Measurements from ENCODE around the gene AAGAB.

AAGAB gene

GRCh38 chr15:67225336-67225735 is 29.1 kb downstream of the AAGAB start:
- TF ChIP-seq EZH2phosphoT487 (conservative IDR thresholded peaks at IDR 0.05; ENCODE audit: low read length) (no peak), CTCF (IDR thresholded peaks at IDR 0.05; ENCODE audit: insufficient read depth, low read length, poor library complexity, severe bottlenecking) (no peak)
- no peak overlapping the region for H3K4me3 ChIP-seq (ENCODE audit: insufficient read depth, low read length, poor library complexity, severe bottlenecking)
- no peak overlapping the region for H3K9ac ChIP-seq (ENCODE audit: low read length)
- H3K9me3 ChIP-seq (ENCODE audit: insufficient read depth, low read length) = no peaks in the 10 kb centered on the region
- no peaks in the 10 kb centered on the region for H4K20me1 ChIP-seq (ENCODE audit: low read depth, low read length)
- no peaks in the 10 kb centered on the region for H3K9me2 ChIP-seq (replicated peaks; ENCODE audit: insufficient read depth, low read length)
- no peak overlapping the region for H3K27ac ChIP-seq (ENCODE audit: low read depth, low read length)
- H2AFZ ChIP-seq (ENCODE audit: low read depth, low read length, severe bottlenecking) = no peak overlapping the region
- no peak overlapping the region for H3K4me2 ChIP-seq (ENCODE audit: low read depth, low read length, poor library complexity, severe bottlenecking)
- H3K79me2 ChIP-seq (ENCODE audit: insufficient read depth, low read length) = no peaks in the 10 kb centered on the region
- no peaks in the 10 kb centered on the region for H3K27me3 ChIP-seq (ENCODE audit: low read length)
- no peaks in the 10 kb centered on the region for H3F3A ChIP-seq (ENCODE audit: insufficient read depth)
- peaks cover 10% of the 10 kb centered on the region; the same call in 1 of the 2 replicates for H3K36me3 ChIP-seq (ENCODE audit: low read length)

DNA sequence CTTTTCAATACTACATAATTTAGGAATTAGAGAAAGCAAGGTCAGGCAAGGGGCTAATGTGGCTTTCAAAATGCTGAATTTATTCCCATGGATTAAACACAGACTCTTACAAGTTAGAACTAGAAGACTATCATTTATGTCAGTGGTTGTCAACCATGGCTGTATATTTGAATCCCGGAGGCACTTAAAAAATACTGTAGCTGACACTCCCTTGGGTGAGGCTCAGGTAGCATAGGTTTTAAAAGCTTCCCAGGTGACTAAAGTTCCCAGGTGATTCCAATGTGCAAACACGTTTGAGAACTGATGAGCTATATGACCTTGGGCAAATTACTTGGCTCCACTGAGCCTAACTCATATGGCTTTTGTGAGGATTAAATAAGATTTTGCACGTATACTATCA is 29.6 kb downstream of the AAGAB start:
- Histone ChIP-seq H2AFZ (ENCODE audit: low read depth, low read length, severe bottlenecking) (no peak overlapping the region), H3K27ac (ENCODE audit: low read depth, low read length) (no peak overlapping the region), H4K20me1 (ENCODE audit: low read depth, low read length) (no peaks in the 10 kb centered on the region), H3K9ac (ENCODE audit: low read length) (no peak overlapping the region), H3K4me3 (ENCODE audit: insufficient read depth, low read length, poor library complexity, severe bottlenecking) (no peak overlapping the region), H3K9me3 (ENCODE audit: insufficient read depth, low read length) (no peaks in the 10 kb centered on the region), H3K9me2 (replicated peaks; ENCODE audit: insufficient read depth, low read length) (no peaks in the 10 kb centered on the region), H3F3A (ENCODE audit: insufficient read depth) (no peaks in the 10 kb centered on the region), H3K79me2 (ENCODE audit: insufficient read depth, low read length) (no peaks in the 10 kb centered on the region), H3K27me3 (ENCODE audit: low read length) (no peaks in the 10 kb centered on the region), H3K36me3 (ENCODE audit: low read length) (peaks cover 10% of the 10 kb centered on the region; the same call in 1 of the 2 replicates), H3K4me2 (ENCODE audit: low read depth, low read length, poor library complexity, severe bottlenecking) (no peak overlapping the region)
- TF ChIP-seq CTCF (IDR thresholded peaks at IDR 0.05; ENCODE audit: insufficient read depth, low read length, poor library complexity, severe bottlenecking) = no peak
- TF ChIP-seq EZH2phosphoT487 (conservative IDR thresholded peaks at IDR 0.05; ENCODE audit: low read length) = no peak

- Histone ChIP-seq H3F3A (ENCODE audit: insufficient read depth) (no peaks in the 10 kb centered on the region), H4K20me1 (ENCODE audit: low read depth, low read length) (no peaks in the 10 kb centered on the region), H2AFZ (ENCODE audit: low read depth, low read length, severe bottlenecking) (no peak overlapping the region), H3K9me2 (replicated peaks; ENCODE audit: insufficient read depth, low read length) (no peaks in the 10 kb centered on the region), H3K9me3 (ENCODE audit: insufficient read depth, low read length) (no peaks in the 10 kb centered on the region), H3K27ac (ENCODE audit: low read depth, low read length) (no peak overlapping the region), H3K4me3 (ENCODE audit: insufficient read depth, low read length, poor library complexity, severe bottlenecking) (no peak overlapping the region), H3K9ac (ENCODE audit: low read length) (no peak overlapping the region), H3K4me2 (ENCODE audit: low read depth, low read length, poor library complexity, severe bottlenecking) (no peak overlapping the region), H3K79me2 (ENCODE audit: insufficient read depth, low read length) (no peaks in the 10 kb centered on the region), H3K27me3 (ENCODE audit: low read length) (no peaks in the 10 kb centered on the region), H3K36me3 (ENCODE audit: low read length) (no peaks in the 10 kb centered on the region)
- no peak for TF ChIP-seq EZH2phosphoT487 (conservative IDR thresholded peaks at IDR 0.05; ENCODE audit: low read length)
- TF ChIP-seq CTCF (IDR thresholded peaks at IDR 0.05; ENCODE audit: insufficient read depth, low read length, poor library complexity, severe bottlenecking) = no peak
Observed at GRCh38 chr15:67219288-67219687, 35.2 kb downstream of the AAGAB start.

Measured in SU-DHL-6 (cell line).